Loucy (cell line): ENCODE data around the gene B9D2.

ENCODE experiments used
- EZH2phosphoT487 ChIP-seq: fragments of 200-600 bp; IDR thresholded peaks from 2 replicates; pipeline ENCODE4 v1.6.1; 2018; ENCODE audit warnings: antibody characterized with exemption, mild to moderate bottlenecking, moderate library complexity, borderline replicate concordance
- TF ChIP-seq, protein P1 (sequence below): fragments of 200-600 bp; sonication (generic); conservative IDR thresholded peaks from 2 replicates; pipeline ENCODE4 v1.5.1; 2014; ENCODE audit warnings: mild to moderate bottlenecking, antibody characterized with exemption, low read length

DNA sequence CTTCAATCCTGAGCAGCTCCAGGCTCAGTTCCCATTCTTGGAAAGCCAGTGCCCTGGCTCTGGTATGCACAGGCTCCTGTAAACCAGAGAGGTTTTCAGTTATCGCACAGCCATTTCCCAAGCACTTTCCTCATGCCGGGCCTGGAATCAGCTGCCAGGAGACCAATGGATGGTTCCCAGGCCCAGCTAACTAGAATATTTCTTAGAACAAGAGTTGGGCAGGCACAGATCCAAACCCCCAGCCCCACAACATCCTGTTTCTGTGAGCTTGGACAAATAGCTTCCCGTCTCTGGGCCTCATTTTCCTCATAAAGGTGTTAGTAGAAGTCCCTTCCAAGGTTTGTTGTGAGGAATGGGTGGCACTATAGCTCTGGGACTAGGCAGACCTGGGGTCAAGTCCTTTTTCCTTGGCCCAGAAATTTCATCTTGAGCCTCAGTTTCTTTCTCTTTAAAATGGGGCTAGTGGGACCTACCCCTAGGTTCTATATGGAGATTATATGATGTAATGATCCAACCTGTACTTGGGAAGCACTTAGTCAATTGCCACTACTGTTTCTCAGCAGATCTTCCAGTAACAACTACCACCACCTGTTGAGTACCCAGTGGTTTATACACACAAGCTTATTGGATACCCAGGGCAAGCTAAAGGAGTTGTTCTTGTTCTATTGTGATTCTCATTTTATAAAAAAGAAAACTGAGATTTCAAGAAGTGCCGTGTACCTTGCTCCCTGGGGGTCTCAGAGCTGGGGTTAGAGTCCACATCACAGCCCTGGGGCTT is 59.1 kb downstream of the B9D2 start:
- TF ChIP-seq, protein P1, sequence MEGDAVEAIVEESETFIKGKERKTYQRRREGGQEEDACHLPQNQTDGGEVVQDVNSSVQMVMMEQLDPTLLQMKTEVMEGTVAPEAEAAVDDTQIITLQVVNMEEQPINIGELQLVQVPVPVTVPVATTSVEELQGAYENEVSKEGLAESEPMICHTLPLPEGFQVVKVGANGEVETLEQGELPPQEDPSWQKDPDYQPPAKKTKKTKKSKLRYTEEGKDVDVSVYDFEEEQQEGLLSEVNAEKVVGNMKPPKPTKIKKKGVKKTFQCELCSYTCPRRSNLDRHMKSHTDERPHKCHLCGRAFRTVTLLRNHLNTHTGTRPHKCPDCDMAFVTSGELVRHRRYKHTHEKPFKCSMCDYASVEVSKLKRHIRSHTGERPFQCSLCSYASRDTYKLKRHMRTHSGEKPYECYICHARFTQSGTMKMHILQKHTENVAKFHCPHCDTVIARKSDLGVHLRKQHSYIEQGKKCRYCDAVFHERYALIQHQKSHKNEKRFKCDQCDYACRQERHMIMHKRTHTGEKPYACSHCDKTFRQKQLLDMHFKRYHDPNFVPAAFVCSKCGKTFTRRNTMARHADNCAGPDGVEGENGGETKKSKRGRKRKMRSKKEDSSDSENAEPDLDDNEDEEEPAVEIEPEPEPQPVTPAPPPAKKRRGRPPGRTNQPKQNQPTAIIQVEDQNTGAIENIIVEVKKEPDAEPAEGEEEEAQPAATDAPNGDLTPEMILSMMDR: no peak
- no peak for TF ChIP-seq EZH2phosphoT487
